Measurements from ENCODE around the gene NCKAP5.

Gene NCKAP5

DNA sequence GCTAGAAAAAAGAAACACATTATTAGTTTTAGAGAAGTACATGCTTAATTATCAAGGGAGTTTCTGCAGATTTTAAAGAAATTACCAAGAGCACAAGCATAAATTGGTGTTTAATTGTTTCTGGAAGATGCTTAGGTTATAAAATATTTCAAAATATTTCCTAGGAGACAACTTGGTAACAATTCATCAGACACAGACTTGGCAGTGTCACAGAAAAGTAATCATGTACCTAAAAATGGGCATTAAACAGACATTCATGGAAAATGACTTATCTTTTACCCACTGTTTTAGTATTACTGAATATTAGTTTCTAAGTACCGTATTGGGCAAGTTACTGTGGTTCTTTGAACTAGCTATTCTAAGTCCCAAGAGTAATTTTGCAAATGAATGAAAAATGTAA lies 469.5 kb downstream of the NCKAP5 start:
- DNase-seq (ENCODE audit: low read depth), result no peak
- H3K4me3 ChIP-seq (ENCODE audit: low read depth, low read length), result no peak overlapping the region

DNA sequence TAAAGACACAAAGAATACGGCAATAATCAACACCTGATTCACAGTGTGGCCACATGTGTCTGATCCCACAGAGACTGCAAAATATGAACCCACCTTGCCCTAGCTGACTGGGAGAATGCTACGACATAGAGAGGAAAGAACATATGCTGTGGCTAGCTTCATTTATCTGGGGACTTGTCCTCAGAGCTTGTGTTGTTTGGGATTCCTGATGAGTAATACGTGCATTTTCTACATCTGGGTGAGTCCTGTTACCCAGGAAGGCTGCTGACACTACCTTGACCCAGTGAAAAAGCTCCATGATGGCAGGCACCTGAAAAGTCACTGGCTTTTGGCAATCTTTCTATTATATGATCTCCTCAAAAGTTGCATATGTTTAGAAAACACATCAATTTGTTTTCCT lies 470.6 kb downstream of the NCKAP5 start:
- DNase-seq (ENCODE audit: low read depth), result no peak

DNA sequence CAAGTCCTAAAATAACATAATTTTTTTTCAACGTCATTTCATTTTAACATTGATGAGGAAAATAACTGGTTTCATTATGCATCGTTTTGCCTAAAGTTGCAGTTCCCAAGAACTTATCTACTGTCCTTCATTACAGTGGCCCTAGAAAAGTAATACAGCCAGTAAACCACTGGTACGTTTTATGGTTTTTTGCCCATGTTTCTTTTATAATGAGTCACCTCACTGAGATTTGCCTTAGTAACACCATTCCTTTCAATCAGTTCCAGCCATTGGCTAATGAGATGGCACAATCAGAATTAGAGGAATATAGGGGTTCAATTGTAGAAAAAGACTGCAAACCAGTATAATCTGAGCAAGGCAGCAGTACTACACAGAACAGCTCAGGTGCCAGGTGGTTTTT lies 475.7 kb downstream of the NCKAP5 start:
- H3K4me3 ChIP-seq (ENCODE audit: low read depth, low read length), result no peak overlapping the region
- no peak for DNase-seq (ENCODE audit: low read depth)

More for the DNA sequence above, 470.6 kb downstream of the NCKAP5 start:
- no peak overlapping the region for H3K4me3 ChIP-seq (ENCODE audit: low read depth, low read length)

DNA sequence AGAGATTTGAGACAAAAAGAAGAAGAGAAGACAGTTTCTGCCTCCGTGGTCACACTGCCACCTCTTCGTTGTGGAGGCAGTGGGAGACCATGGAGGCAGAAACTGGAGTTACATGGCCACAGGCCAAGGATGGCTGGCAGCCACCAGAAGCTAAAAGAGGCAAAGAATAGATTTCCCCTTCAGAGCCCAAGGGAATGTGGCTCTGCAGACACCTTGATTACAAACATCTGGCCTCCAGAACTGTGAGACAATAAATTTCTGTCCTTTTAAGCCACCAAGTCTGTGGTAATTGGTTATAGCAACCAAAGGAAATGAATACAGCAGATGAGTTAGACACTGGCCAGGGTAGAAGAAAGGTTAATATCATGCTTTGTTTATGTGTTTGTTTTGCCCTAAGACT lies 477.9 kb downstream of the NCKAP5 start:
- no peak overlapping the region for H3K4me3 ChIP-seq (ENCODE audit: low read depth, low read length)
- DNase-seq (ENCODE audit: low read depth), result no peak

DNA sequence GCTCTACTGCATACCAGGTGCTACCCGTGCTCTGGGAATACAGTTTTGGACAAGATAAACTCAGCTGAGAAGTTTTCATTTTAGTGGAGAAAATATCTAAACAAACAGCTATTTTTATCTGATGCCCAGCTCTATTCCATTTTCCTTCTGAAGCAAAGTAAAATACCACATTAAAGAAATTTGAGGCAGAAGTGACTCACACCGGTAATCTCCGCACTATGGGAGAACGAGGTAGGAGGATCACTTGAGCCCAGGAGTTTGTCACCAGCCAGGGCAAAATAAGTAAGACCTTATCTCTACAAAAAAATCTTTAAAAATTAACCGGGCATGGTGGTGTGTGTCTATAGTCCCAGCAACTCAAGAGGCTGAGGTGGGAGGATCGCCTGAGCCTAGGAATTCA lies 482.1 kb downstream of the NCKAP5 start:
- H3K4me3 ChIP-seq (ENCODE audit: low read depth, low read length), result no peak overlapping the region

DNA sequence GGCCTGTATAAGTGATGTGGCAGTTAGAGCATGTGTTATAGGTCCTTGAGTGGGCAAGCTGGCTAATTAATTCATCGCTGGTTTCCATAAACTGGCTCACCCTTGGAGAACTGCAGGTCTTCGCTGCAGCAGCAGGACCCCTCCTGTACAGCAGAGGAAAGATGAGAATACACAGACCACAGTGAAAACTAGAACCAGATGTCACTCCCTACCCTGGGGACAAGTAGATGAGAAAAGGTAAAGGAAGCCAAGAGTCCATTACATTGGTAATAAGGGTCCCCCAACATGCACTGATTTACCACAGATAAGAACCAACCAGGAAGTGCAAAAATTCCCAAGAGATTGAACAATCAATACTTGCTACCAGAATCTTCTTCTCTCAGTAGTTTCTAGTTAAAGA lies 482.6 kb downstream of the NCKAP5 start:
- H3K4me3 ChIP-seq (ENCODE audit: low read depth, low read length), result no peak overlapping the region
- DNase-seq (ENCODE audit: low read depth), result no peak

More for the DNA sequence above, 482.1 kb downstream of the NCKAP5 start:
- no peak for DNase-seq (ENCODE audit: low read depth)

DNA sequence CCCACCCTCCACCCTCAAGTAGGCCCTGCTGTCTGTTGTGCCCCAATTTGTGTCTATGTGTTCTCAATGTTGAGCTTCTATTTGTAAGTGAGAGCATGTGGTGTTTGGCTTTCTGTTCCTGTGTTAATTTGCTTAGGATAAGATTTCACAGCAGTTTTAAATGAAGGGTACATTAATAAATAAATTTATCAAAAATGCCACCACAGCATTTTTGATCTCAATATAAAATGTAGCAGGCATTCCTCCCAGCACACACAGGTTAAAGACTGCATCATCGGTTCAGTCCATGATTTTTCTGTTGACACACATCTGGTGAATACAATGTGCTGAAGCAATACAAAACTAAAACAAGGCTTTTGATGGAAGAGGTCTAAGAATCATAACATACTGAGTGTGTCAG lies 486.2 kb downstream of the NCKAP5 start:
- no peak overlapping the region for H3K4me3 ChIP-seq (ENCODE audit: low read depth, low read length)
- DNase-seq (ENCODE audit: low read depth), result no peak

DNA sequence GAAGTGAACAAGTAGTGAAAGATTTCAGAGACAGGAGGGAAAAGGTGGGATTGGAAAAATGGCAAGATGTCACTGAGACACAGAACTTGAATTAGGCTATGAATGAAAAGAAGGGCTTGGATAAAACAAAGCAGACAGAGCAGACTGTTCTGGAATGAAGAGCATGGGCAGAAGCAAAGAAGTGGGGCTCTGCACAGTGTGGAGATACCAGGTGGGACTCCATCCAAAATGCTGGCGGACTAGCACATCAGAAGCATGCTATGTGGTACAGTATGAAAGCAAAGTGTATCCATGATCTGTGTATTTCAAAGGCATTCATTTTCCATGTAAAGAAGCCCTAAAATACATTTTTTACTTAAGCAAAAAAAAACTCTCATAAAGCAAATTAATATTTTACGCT lies 487.4 kb downstream of the NCKAP5 start:
- no peak for DNase-seq (ENCODE audit: low read depth)
- H3K4me3 ChIP-seq (ENCODE audit: low read depth, low read length), result no peak overlapping the region

DNA sequence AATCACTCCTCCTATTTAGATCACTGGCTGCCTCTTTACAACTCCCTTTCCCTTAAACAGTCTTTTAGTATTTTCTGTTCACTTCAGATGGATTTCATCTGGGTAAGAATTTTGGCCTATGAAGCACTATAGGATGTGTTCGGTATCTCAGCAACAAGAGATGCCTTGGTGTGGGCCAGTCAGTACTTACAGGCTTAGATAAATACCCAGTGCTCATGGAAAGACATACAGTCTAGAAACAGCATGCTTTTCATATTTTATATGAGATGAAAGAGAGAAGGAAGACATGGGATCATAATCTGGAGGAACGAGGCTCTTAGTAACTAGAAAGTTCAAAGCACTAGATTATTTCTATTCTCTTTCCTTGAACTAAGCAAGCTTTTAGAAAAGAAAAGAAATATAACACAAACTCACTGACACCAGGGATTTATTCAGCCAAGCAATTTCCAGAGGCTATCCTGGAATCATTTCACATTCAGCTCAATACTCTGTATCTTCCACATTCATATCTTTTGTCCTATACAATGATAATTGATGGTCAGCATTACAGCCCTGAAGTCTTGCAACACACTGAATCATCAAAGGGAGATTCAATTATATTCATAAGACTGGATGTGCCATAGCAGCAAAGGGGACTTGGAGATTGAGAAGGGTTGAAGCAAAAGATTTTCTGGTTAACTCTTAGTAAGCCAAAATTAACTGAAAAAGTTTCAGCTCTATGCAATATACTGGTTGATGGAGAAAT lies 489.4 kb downstream of the NCKAP5 start:
- no peak overlapping the region for H3K4me3 ChIP-seq (ENCODE audit: low read depth, low read length)

DNA sequence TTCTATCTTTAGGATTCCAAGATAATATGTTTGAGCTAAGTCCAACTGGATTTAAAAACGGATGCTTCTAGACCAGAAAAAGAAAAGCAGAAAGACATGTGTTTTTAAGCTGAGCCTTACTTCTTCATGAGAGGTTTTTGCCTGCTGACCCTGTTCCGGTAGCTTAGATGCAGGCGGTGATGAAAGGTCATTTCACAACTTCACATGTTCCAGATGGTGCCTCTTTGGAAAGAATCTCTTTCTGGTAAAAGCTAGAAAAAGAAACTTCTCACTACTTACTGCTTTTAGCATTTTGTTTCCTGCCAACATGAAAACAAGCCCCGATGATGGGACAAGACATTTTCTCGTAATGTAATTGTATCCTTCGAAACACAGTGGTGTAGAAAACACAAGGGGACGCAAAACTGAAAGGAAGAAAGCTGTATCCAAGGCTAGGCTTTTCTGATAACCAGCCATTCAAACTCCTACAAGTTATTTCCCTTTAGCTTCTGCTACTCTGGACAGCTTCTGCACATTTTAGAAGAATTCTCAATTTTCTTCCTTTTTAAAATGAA lies 490.9 kb downstream of the NCKAP5 start:
- no peak overlapping the region for H3K4me3 ChIP-seq (ENCODE audit: low read depth, low read length)
- peak; percentile 31 for DNase-seq (ENCODE audit: low read depth)

More for the DNA sequence above, 489.4 kb downstream of the NCKAP5 start:
- no peak for DNase-seq (ENCODE audit: low read depth)

DNA sequence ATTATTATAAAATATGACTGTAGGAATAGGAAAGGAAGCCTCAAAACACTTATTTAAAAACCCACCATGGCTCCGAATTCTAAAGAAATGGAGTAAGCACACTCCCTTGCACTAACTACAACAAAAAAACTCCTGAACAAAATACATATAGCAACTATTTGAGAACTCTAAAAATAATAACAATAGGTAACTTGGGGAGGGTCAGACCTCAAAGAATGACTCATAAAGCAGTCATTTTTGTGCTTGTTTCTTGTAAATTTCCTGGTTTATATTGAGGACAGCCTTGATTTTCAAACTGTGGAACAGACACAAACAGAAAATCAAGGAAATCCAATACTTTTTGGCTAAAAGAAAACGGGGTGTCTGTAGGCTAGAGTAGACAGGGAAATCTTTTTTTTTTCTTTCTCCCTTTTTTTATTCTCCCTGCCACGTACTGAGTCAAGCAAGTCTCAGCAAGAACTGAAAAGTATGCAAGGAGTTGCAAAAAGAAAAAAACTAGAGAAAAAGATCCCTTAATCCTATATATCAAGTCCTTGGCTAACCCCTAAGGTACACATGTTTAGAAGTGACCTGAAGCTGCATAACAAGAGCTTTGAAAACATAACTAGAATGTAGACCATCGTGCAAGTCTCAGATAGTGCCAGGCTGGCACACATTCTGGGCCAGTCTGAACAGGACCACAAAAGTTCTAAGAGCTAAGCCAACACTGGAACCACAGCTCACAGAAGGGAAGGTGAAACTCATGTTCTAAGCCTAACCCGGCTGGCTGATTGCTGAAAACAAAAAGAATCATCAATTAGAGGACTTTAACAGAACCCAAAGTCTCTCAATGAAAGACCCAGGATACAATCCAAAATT lies 495.2 kb downstream of the NCKAP5 start:
- DNase-seq (ENCODE audit: low read depth), result no peak
- no peak overlapping the region for H3K4me3 ChIP-seq (ENCODE audit: low read depth, low read length)

DNA sequence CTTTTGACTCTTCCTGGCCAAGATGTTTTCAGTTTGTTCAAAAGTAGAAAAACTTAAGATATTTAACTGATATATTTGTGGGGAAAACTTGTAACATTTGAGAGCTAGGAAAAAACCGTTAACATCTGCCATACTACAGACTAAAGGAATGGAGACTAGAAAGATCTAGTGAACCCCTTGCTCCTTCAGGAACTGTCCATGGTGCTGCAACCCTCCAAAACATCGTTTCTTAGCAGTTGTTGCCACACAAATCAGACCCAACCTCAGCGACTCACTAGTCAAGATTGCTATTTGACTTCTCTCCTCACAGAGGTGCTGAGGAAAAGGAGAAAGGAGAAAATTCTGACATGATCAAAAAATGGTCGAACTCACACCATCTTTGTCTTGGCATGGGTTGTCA lies 504.5 kb downstream of the NCKAP5 start:
- DNase-seq (ENCODE audit: low read depth), result no peak
- no peak overlapping the region for H3K4me3 ChIP-seq (ENCODE audit: low read depth, low read length)

DNA sequence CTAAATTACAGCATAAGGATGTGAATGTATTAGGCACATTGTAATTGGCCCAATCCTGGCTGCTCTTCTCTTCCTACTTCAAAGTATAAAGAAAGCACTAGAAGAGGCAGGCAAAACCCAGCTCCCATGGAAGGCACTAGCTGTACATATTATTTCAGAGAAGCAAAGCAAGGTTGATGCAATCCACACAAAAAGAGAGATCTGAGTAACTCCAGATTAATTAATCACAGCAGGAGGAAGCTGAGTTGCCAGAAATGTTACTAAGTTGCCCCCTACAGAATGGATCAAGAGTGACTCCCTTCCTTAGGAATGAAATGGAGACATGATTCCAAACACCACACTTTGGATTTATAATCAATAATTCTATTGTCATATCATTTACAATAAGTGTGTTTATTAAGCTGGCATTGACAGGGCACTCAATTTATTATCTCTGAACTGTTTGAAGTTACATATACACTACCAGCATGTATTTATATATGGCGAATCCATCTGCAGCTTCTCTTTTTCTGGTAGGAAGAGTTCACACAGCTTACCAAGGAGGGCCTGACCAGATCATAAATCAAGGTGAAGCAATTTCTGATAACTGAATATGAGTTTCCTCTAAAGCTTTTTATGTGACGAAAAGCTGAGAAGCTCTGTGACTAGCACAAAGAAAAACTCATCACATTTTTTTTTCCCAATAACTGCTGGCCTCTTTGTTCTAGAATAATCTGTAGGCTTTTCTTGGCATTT lies 505.2 kb downstream of the NCKAP5 start:
- no peak overlapping the region for H3K4me3 ChIP-seq (ENCODE audit: low read depth, low read length)
- no peak for DNase-seq (ENCODE audit: low read depth)

DNA sequence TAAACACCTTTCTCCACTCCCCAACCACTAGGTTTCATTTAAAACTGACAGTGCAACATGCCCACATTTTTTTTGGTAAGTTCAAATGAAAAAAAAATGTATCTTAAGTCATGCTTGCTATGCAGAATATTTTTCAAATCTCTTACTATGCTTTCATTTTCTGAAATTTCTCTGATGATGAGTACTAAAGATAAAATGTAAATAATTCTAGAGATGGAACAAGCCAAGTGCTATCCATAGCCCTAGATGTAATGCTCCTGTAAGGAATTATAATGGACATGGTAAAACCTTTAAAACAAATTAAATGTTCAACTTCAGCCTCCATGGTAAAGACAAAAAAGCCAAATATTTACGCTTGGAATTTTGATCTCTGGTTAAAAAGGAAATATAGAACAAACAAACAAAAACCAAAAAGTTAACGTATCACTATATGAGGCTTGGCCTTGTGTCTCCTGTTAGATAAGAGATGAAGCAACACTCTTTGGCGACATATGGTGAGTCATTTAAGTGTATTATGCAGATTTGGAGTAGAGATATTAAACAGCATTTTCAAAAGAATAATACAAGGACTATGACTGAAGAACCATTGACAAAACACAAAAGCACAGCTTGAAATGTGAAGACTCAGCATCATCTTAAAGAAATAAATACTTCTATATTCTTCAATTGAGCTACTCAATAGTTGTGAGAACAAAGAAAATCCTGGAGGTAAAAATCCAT lies 506.2 kb downstream of the NCKAP5 start:
- no peak for DNase-seq (ENCODE audit: low read depth)
- no peak overlapping the region for H3K4me3 ChIP-seq (ENCODE audit: low read depth, low read length)

DNA sequence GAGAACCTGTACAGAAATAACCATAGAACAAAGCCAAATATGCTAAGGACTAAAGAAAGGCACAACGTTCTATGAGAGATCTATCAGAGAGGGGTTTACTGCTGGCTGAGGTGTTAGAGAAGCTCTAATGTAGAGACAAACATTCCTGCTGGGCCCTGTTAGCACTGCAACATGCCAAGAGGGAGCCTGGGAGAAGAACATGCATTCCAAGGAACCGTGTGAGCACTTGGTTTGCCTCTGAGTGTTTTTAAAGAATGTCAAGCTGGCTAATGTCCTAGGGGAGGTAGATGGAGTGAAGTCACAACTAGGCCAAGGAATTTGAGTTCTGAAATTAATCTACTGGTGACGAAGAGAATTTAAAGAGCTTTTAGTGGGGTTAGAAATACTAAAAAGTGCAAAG lies 514.0 kb downstream of the NCKAP5 start:
- no peak overlapping the region for H3K4me3 ChIP-seq (ENCODE audit: low read depth, low read length)
- DNase-seq (ENCODE audit: low read depth), result no peak

DNA sequence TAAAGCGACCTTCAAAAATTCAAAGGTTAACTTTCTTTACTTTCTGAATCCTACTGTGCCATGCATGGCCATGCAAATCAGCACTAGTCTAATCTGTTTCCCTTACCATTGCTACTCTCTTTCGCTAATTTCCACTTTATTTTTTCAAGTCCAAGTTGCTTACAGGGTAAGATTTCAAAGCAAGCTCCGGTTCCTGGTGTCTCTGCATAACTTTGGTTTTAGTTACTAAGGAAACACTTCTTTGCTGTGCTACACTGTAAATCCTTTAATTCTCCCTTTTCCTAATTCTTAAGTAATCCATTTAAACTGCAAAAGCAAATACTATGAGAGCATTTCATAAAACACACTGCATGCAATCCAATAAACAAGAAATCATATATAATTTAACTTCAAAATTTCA lies 514.7 kb downstream of the NCKAP5 start:
- DNase-seq (ENCODE audit: low read depth), result no peak
- H3K4me3 ChIP-seq (ENCODE audit: low read depth, low read length), result no peak overlapping the region

DNA sequence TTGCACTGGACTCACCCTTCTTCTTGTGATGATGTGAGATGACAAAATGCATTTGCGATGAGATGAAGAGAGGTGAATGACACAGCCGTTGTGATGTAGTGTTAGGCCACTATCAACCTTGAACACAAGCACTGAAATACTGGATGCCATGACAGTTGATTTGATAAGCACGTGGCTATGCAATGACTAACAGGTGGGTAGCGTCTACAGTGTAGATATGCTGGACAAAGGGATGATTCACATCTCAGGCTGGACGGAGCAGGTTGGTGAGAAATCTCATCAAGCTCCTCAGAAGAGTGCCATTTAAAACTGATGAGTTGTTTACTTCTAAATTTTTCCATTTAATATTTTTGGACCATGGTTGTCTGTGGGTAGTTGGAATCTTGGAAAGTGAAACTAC lies 522.5 kb downstream of the NCKAP5 start:
- no peak for DNase-seq (ENCODE audit: low read depth)
- H3K4me3 ChIP-seq (ENCODE audit: low read depth, low read length), result no peak overlapping the region

DNA sequence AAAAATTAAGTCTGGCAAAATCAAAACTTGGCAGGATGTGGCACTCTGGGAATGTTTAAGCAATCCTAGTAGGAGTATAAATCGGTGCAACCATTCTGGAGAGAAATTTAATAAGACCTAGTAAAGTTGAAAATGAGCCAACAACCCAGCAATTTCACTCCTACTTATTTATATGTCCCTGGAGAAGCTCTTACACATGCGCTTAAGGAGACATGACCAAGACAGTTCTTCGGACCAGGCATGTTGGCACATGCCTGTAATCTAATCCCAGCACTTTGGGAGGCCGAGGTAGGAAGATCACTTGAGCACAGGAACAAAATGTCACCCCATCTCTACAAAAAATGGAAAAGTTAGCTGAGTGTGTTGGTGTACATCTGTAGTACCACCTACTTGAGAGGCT lies 523.7 kb downstream of the NCKAP5 start:
- no peak overlapping the region for H3K4me3 ChIP-seq (ENCODE audit: low read depth, low read length)
- DNase-seq (ENCODE audit: low read depth), result peak; percentile 46

DNA sequence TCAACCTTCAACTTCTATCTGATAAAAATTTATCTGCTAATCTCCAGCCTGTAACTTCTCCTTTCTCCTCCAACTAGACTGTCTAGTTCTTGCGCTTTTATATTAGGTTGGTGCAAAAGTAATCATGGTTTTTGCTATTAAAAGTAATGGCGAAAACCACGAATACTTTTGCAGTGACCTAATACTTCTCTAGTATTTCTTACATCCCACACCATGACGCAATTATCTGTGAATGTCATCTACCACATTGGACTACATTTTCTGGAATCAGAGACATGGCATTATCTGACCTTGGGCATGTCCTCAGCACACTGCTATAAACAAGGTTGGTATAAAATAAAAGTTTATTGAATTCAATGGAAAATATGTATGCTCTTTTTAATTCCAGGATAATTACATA lies 528.1 kb downstream of the NCKAP5 start:
- H3K4me3 ChIP-seq (ENCODE audit: low read depth, low read length), result no peak overlapping the region
- no peak for DNase-seq (ENCODE audit: low read depth)
